ENCODE data around the gene MYO15B. TPM values are rescaled to one million over a fixed set of nuclear protein-coding genes. Genes with fewer than 3 reads are reported as not detected.
"Not testable (repeated sequence)": the region's sequence is repeated elsewhere in the genome, so short reads cannot be mapped to it uniquely, and the experiment has no call there.

Gene MYO15B
- total and polyA plus RNA-seq, 2 of the 13 experiments (the other 11 are each of a cell fraction or from before 2014, with no cell fraction given): 2.8 to 8.1 TPM

DNA sequence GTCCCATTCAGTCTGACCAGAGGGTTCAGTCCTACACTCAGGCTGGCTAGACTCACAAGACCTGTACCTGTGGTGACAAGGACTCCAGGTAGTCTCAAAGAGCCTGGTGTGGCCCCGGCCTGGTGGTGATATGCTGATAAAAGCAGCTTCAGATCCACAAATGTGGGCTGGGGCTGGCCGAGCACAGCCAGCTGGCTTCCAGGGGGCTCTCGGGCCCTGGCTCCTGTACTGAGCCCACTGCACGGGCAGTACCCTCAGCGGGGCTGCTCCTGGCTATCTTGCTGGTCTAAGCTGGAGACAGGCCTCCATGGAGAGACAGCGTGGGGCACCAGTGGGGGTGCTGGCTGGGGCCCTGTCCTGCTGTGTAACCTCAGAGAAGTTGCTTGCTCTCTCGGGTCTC is 50.0 kb downstream of the MYO15B start:
- no peaks in the 10 kb centered on the region for H3K9me3 ChIP-seq (ENCODE audit: low read length)
- no peak overlapping the region for H3K4me2 ChIP-seq (ENCODE audit: low read depth, low read length)
- H3K36me3 ChIP-seq (replicated peaks in 1 of 2; ENCODE audit: control insufficient read depth in 1 of 2, insufficient read depth in 2 of 2, low read length in 2 of 2): peaks cover 5 to 8% of the 10 kb centered on the region in 2 experiments
- FAIRE-seq (no peak), ATAC-seq (no peak), DNase-seq (ENCODE audit: low spot score) (no peak)
- POLR2A ChIA-PET: no interaction called here
- TF ChIP-seq ZNF576 (CRISPR knock-in tag; IDR thresholded peaks at IDR 0.05): no peak
- no peak for TF ChIP-seq ZNF772 (CRISPR knock-in tag; IDR thresholded peaks at IDR 0.05)
- TF ChIP-seq ZNF773 (CRISPR knock-in tag; IDR thresholded peaks at IDR 0.05; ENCODE audit: borderline replicate concordance): no peak
- no peak for TF ChIP-seq RFX3 (CRISPR knock-in tag; IDR thresholded peaks at IDR 0.05)
- TF ChIP-seq, protein P1, sequence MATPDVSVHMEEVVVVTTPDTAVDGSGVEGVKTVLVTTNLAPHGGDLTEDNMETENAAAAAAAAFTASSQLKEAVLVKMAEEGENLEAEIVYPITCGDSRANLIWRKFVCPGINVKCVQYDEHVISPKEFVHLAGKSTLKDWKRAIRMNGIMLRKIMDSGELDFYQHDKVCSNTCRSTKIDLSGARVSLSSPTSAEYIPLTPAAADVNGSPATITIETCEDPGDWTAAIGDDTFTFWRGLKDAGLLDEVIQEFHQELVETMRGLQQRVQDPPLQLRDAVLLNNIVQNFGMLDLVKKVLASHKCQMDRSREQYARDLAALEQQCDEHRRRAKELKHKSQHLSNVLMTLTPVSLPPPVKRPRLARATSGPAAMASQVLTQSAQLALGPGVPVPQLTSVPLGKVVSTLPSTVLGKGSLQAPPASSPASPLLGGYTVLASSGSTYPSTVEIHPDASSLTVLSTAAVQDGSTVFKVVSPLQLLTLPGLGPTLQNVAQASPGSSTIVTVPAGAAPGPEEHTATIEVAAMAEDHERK (CRISPR knock-in tag; IDR thresholded peaks at IDR 0.05; ENCODE audit: low read depth): no peak
- TF ChIP-seq PAXIP1 (CRISPR knock-in tag; conservative IDR thresholded peaks at IDR 0.05): no peak
- no peak for TF ChIP-seq ZNF703 (CRISPR knock-in tag; IDR thresholded peaks at IDR 0.05; ENCODE audit: borderline replicate concordance)
- no peak for TF ChIP-seq RBFOX2 (IDR thresholded peaks at IDR 0.05; ENCODE audit: low read depth, low read length)
- no peak for TF ChIP-seq XRCC5 (optimal IDR thresholded peaks at IDR 0.05; ENCODE audit: low read length)
- no peak for TF ChIP-seq ZNF629 (CRISPR knock-in tag; conservative IDR thresholded peaks at IDR 0.05)
- TF ChIP-seq ZNF615 (CRISPR knock-in tag; IDR thresholded peaks at IDR 0.05; ENCODE audit: borderline replicate concordance): no peak
- TF ChIP-seq TBX3 (IDR thresholded peaks at IDR 0.05; ENCODE audit: borderline replicate concordance): no peak
- TF ChIP-seq ZBTB7A (CRISPR knock-in tag; IDR thresholded peaks at IDR 0.05): no peak
- TF ChIP-seq ZNF674 (CRISPR knock-in tag; IDR thresholded peaks at IDR 0.05; ENCODE audit: low read depth): no peak
- no peak overlapping the region for H2AFZ ChIP-seq (ENCODE audit: low read length)
- H3K79me2 ChIP-seq (ENCODE audit: insufficient read depth, low read length): no peaks in the 10 kb centered on the region
- in situ Hi-C loops (cut with HindIII; ENCODE audit: extremely low pct_ligation_motif_present, low pct_unique_long_range_greater_than_20kb) (no loop called here), intact Hi-C loops (cut with micrococcal nuclease; ENCODE audit: unreplicated experiment) (no loop called here)
- H3K4me3 ChIP-seq (replicated peaks in 1 of 3; ENCODE audit: insufficient read depth in 1 of 3, low read depth in 2 of 3, low read length in 3 of 3): no peak overlapping the region
- no peak overlapping the region for H3K27ac ChIP-seq (ENCODE audit: extremely low read length, insufficient read depth, low read length)
- H4K20me1 ChIP-seq (ENCODE audit: insufficient read depth, low read length): peaks cover 4% of the 10 kb centered on the region; the same call in 1 of the 2 replicates
- BruUV-seq (replicated peaks): no TSS peak
- H3K4me1 ChIP-seq (ENCODE audit: insufficient read depth, low read length): peaks cover 18% of the 10 kb centered on the region
- no peak overlapping the region for H3K9ac ChIP-seq (ENCODE audit: insufficient read depth, low read depth, low read length)
- CTCF ChIA-PET (ENCODE audit: low intra/inter-chr PET ratio, low total read pairs): no interaction called here
- H3K27me3 ChIP-seq (ENCODE audit: control insufficient read depth in 1 of 2, insufficient read depth in 2 of 2, low read length in 2 of 2): no peaks in the 10 kb centered on the region
- WGBS (ENCODE audit: low lambda C conversion rate): 94% methylated on average over 7 of the region's 7 CpGs

- in situ Hi-C loops (cut with HindIII; ENCODE audit: extremely low pct_ligation_motif_present, low pct_unique_long_range_greater_than_20kb); H3K36me3 ChIP-seq (replicated peaks in 1 of 2; ENCODE audit: control insufficient read depth in 1 of 2, insufficient read depth in 2 of 2, low read length in 2 of 2); POLR2A ChIA-PET; H3K4me2 ChIP-seq (ENCODE audit: low read depth, low read length); H3K27me3 ChIP-seq (ENCODE audit: control insufficient read depth in 1 of 2, insufficient read depth in 2 of 2, low read length in 2 of 2); H3K79me2 ChIP-seq (ENCODE audit: insufficient read depth, low read length); H3K9me3 ChIP-seq (ENCODE audit: low read length); DNase-seq (ENCODE audit: low spot score); H4K20me1 ChIP-seq (ENCODE audit: insufficient read depth, low read length); CTCF ChIA-PET (ENCODE audit: low intra/inter-chr PET ratio, low total read pairs); ATAC-seq; H3K4me3 ChIP-seq (replicated peaks in 1 of 3; ENCODE audit: insufficient read depth in 1 of 3, low read depth in 2 of 3, low read length in 3 of 3); H3K9ac ChIP-seq (ENCODE audit: insufficient read depth, low read depth, low read length); BruUV-seq (replicated peaks); FAIRE-seq; H2AFZ ChIP-seq (ENCODE audit: low read length); intact Hi-C loops (cut with micrococcal nuclease; ENCODE audit: unreplicated experiment); H3K27ac ChIP-seq (ENCODE audit: extremely low read length, insufficient read depth, low read length): not testable (repeated sequence)
- H3K4me1 ChIP-seq (ENCODE audit: insufficient read depth, low read length): peaks cover 13% of the 10 kb centered on the region
- 94% methylated on average over 12 of the region's 12 CpGs for WGBS (ENCODE audit: low lambda C conversion rate)
Measured at GRCh38 chr17:75638039-75638438, 50.4 kb downstream of the MYO15B start.

All from HepG2 (cell line).